GM23338 (cell line): ENCODE data around the gene TMCC1. TPM values are rescaled to one million over a fixed set of nuclear protein-coding genes. Genes with fewer than 3 reads are reported as not detected.

Experiments
- ATAC-seq: fragments of 200-7000 bp; cut with Tn5 transposase; 3 replicates; pipeline ENCODE4 v1.9.1; 2020
- DNase-seq: peaks from one replicate; pipeline ENCODE4 v3.0.0-alpha.2; 2015; ENCODE audit warnings: low spot score
- H2AFZ ChIP-seq: fragments of 200-600 bp; sonication (generic); 2 replicates; pipeline ENCODE4 v1.8.0; 2016; ENCODE audit warnings: antibody characterized with exemption, mild to moderate bottlenecking, moderate library complexity
- H3F3A ChIP-seq: fragments of 200-600 bp; sonication (generic); replicated peaks from 2 replicates; pipeline ENCODE4 v1.8.0; 2017; ENCODE audit warnings: antibody characterized with exemption, mixed run types, low read depth
- H3K27ac ChIP-seq: fragments of 200-600 bp; sonication (generic); 2 replicates; pipeline ENCODE4 v1.6.1; 2016; ENCODE audit warnings: low read depth
- H3K27me3 ChIP-seq: fragments of 200-600 bp; sonication (generic); 2 replicates; pipeline ENCODE4 v1.8.0; 2016; ENCODE audit warnings: mild to moderate bottlenecking, mixed run types, moderate library complexity; ENCODE audit not compliant: insufficient read depth
- H3K36me3 ChIP-seq: fragments of 200-600 bp; sonication (generic); 2 replicates; pipeline ENCODE4 v1.8.0; 2016; ENCODE audit warnings: mild to moderate bottlenecking; ENCODE audit not compliant: insufficient read depth
- H3K4me1 ChIP-seq: fragments of 200-600 bp; sonication (generic); 2 replicates; pipeline ENCODE4 v1.8.0; 2016; ENCODE audit warnings: mild to moderate bottlenecking, moderate library complexity; ENCODE audit not compliant: insufficient read depth
- H3K4me2 ChIP-seq: fragments of 200-600 bp; sonication (generic); 2 replicates; pipeline ENCODE4 v1.7.1; 2017; ENCODE audit warnings: mixed run types
- H3K4me3 ChIP-seq: fragments of 200-600 bp; sonication (generic); 2 replicates; pipeline ENCODE4 v1.6.1; 2016; ENCODE audit warnings: mixed run types
- H3K79me2 ChIP-seq: fragments of 200-600 bp; sonication (generic); replicated peaks from 2 replicates; pipeline ENCODE4 v1.8.0; 2017; ENCODE audit warnings: mild to moderate bottlenecking; ENCODE audit not compliant: insufficient read depth
- H3K9me2 ChIP-seq: fragments of 200-600 bp; sonication (generic); 2 replicates; pipeline ENCODE4 v1.8.0; 2017; ENCODE audit not compliant: insufficient read depth
- H4K20me1 ChIP-seq: fragments of 200-600 bp; sonication (generic); replicated peaks from 2 replicates; pipeline ENCODE4 v1.8.0; 2017; ENCODE audit warnings: mild to moderate bottlenecking; ENCODE audit not compliant: insufficient read depth
- H3K27ac Mint-ChIP-seq: 2 replicates; pipeline ENCODE4 v1.8.0; 2020; ENCODE audit warnings: inconsistent platforms, mild to moderate bottlenecking, moderate library complexity, mixed read lengths
- H3K27me3 Mint-ChIP-seq: 3 replicates; pipeline ENCODE4 v1.8.0; 2022; ENCODE audit warnings: low read depth, mild to moderate bottlenecking, moderate library complexity, mixed read lengths, inconsistent platforms; ENCODE audit not compliant: insufficient read depth, poor library complexity
- H3K36me3 Mint-ChIP-seq: 3 replicates; pipeline ENCODE4 v1.8.0; 2021; ENCODE audit warnings: low read depth, mild to moderate bottlenecking, inconsistent platforms, moderate library complexity, mixed read lengths
- H3K4me1 Mint-ChIP-seq: 3 replicates; pipeline ENCODE4 v1.8.0; 2020; ENCODE audit warnings: mild to moderate bottlenecking, inconsistent platforms, mixed read lengths
- H3K4me3 Mint-ChIP-seq: 3 replicates; pipeline ENCODE4 v1.8.0; 2021; ENCODE audit warnings: moderate library complexity, mild to moderate bottlenecking, inconsistent platforms, mixed read lengths
- H3K9me3 Mint-ChIP-seq: 3 replicates; pipeline ENCODE4 v1.8.0; 2020; ENCODE audit warnings: moderate library complexity, mild to moderate bottlenecking, inconsistent platforms, mixed read lengths
- CREB1 ChIP-seq: fragments of 250-450 bp; sonication (Bioruptor Pico); IDR thresholded peaks from 2 replicates; pipeline ENCODE4 v1.5.0; 2020; ENCODE audit warnings: low read depth, mild to moderate bottlenecking, moderate library complexity
- EZH2phosphoT487 ChIP-seq: fragments of 200-600 bp; sonication (generic); IDR thresholded peaks from one replicate; pipeline ENCODE4 v1.8.1; 2018; ENCODE audit warnings: antibody characterized with exemption; ENCODE audit not compliant: unreplicated experiment
- JUNB ChIP-seq: IDR thresholded peaks from one replicate; pipeline ENCODE4 v1.6.1; 2016; ENCODE audit warnings: antibody characterized with exemption; ENCODE audit not compliant: unreplicated experiment
- STAT1 ChIP-seq: IDR thresholded peaks from one replicate; pipeline ENCODE4 v1.6.1; 2016; ENCODE audit warnings: antibody characterized with exemption; ENCODE audit not compliant: unreplicated experiment
- ZNF114 ChIP-seq: fragments of 250-450 bp; sonication (Bioruptor Pico); IDR thresholded peaks from 2 replicates; pipeline ENCODE4 v1.5.0; 2020; ENCODE audit warnings: mild to moderate bottlenecking, moderate library complexity
- ZNF331 ChIP-seq: fragments of 250-450 bp; sonication (Bioruptor Pico); IDR thresholded peaks from 2 replicates; pipeline ENCODE4 v1.5.0; 2020; ENCODE audit warnings: low read depth, mild to moderate bottlenecking, moderate library complexity
- polyA plus RNA-seq: library from polyadenylated mRNA; unstranded; fragments of >200 nt; fragmentation: Nextera tagmentation; extraction: Ambion mirVana; gene quantifications from 2 replicates; pipeline ENCODE4 v1.2.1, GENCODE V29; 2016
- total RNA-seq: library from RNA; depleted of rRNA; stranded (reverse); fragments of >200 nt; shearing (Covaris generic); gene quantifications from 2 replicates; pipeline ENCODE4 v1.2.3, GENCODE V29; 2014
- TF ChIP-seq, protein P1 (sequence below): fragments of 250-450 bp; sonication (Bioruptor Pico); IDR thresholded peaks from 2 replicates; pipeline ENCODE4 v1.5.0; 2020; ENCODE audit warnings: mild to moderate bottlenecking, moderate library complexity
- TF ChIP-seq, protein P2 (sequence below): IDR thresholded peaks from 2 replicates; pipeline ENCODE4 v1.6.1; 2016; ENCODE audit warnings: antibody characterized with exemption
- TF ChIP-seq, protein P3 (sequence below): IDR thresholded peaks from one replicate; pipeline ENCODE4 v1.6.1; 2018; ENCODE audit warnings: antibody characterized with exemption; ENCODE audit not compliant: unreplicated experiment

TMCC1 gene
- total and polyA plus RNA-seq, 2 experiments from 2014 or later, result 8.2 to 18.4 TPM

DNA sequence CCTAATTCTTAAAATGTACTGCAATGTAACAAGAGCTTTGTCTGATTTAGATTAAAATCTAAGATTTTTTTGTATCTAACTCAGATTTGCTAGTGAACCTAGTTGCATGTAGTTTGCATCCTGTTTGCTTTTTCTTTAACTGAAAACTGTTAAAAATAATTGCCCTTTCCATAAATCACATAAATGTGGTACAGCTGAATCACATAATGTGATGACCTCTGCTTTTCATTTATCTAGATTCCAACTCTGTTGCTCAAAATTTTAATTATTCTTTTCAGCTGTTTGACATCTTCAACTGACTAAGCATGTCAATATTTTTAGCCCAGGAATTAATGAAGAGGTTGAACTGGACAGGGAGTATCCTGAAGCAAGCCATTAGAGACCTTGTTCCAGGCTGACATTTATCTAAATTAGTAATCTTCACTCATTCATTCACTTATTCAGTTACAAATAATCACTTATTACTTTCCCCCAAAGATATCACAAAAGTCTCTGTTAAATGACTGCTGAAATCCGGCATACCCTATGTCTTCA lies 185.1 kb downstream of the TMCC1 start (continued):
- TF ChIP-seq, protein P1, sequence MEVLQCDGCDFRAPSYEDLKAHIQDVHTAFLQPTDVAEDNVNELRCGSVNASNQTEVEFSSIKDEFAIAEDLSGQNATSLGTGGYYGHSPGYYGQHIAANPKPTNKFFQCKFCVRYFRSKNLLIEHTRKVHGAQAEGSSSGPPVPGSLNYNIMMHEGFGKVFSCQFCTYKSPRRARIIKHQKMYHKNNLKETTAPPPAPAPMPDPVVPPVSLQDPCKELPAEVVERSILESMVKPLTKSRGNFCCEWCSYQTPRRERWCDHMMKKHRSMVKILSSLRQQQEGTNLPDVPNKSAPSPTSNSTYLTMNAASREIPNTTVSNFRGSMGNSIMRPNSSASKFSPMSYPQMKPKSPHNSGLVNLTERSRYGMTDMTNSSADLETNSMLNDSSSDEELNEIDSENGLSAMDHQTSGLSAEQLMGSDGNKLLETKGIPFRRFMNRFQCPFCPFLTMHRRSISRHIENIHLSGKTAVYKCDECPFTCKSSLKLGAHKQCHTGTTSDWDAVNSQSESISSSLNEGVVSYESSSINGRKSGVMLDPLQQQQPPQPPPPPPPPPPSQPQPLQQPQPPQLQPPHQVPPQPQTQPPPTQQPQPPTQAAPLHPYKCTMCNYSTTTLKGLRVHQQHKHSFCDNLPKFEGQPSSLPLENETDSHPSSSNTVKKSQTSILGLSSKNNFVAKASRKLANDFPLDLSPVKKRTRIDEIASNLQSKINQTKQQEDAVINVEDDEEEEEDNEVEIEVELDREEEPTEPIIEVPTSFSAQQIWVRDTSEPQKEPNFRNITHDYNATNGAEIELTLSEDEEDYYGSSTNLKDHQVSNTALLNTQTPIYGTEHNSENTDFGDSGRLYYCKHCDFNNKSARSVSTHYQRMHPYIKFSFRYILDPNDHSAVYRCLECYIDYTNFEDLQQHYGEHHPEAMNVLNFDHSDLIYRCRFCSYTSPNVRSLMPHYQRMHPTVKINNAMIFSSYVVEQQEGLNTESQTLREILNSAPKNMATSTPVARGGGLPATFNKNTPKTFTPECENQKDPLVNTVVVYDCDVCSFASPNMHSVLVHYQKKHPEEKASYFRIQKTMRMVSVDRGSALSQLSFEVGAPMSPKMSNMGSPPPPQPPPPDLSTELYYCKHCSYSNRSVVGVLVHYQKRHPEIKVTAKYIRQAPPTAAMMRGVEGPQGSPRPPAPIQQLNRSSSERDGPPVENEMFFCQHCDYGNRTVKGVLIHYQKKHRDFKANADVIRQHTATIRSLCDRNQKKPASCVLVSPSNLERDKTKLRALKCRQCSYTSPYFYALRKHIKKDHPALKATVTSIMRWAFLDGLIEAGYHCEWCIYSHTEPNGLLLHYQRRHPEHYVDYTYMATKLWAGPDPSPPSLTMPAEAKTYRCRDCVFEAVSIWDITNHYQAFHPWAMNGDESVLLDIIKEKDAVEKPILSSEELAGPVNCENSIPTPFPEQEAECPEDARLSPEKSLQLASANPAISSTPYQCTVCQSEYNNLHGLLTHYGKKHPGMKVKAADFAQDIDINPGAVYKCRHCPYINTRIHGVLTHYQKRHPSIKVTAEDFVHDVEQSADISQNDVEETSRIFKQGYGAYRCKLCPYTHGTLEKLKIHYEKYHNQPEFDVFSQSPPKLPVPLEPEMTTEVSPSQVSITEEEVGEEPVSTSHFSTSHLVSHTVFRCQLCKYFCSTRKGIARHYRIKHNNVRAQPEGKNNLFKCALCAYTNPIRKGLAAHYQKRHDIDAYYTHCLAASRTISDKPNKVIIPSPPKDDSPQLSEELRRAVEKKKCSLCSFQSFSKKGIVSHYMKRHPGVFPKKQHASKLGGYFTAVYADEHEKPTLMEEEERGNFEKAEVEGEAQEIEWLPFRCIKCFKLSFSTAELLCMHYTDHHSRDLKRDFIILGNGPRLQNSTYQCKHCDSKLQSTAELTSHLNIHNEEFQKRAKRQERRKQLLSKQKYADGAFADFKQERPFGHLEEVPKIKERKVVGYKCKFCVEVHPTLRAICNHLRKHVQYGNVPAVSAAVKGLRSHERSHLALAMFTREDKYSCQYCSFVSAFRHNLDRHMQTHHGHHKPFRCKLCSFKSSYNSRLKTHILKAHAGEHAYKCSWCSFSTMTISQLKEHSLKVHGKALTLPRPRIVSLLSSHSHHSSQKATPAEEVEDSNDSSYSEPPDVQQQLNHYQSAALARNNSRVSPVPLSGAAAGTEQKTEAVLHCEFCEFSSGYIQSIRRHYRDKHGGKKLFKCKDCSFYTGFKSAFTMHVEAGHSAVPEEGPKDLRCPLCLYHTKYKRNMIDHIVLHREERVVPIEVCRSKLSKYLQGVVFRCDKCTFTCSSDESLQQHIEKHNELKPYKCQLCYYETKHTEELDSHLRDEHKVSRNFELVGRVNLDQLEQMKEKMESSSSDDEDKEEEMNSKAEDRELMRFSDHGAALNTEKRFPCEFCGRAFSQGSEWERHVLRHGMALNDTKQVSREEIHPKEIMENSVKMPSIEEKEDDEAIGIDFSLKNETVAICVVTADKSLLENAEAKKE (CRISPR knock-in tag), result no peak
- TF ChIP-seq ZNF331 (CRISPR knock-in tag), result no peak
- TF ChIP-seq CREB1 (CRISPR knock-in tag), result no peak
- TF ChIP-seq JUNB, result no peak
- TF ChIP-seq, protein P2, sequence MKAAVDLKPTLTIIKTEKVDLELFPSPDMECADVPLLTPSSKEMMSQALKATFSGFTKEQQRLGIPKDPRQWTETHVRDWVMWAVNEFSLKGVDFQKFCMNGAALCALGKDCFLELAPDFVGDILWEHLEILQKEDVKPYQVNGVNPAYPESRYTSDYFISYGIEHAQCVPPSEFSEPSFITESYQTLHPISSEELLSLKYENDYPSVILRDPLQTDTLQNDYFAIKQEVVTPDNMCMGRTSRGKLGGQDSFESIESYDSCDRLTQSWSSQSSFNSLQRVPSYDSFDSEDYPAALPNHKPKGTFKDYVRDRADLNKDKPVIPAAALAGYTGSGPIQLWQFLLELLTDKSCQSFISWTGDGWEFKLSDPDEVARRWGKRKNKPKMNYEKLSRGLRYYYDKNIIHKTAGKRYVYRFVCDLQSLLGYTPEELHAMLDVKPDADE, result no peak
- no peak for TF ChIP-seq EZH2phosphoT487

DNA sequence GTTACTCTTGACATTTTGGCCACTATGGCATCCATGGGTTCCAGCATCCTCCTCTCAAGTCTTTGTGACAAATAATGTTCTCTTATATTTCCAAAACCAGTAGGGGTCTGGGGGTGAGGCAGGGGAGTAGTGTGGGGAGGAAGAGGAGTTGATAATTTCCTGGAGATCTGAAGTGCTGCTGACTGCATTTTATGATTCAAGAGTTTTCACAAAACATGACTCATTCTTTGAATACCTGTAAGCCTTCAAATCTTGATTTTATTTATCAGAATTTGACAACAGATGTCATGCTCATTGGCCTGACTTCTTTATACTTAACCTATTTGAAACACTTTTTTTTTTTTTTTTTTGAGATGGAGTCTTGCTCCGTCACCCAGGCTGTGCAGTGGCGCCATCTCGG lies 188.2 kb downstream of the TMCC1 start:
- Mint-ChIP-seq H3K36me3 (no peaks in the 10 kb centered on the region), H3K27ac (no peak overlapping the region)
- TF ChIP-seq, protein P3, sequence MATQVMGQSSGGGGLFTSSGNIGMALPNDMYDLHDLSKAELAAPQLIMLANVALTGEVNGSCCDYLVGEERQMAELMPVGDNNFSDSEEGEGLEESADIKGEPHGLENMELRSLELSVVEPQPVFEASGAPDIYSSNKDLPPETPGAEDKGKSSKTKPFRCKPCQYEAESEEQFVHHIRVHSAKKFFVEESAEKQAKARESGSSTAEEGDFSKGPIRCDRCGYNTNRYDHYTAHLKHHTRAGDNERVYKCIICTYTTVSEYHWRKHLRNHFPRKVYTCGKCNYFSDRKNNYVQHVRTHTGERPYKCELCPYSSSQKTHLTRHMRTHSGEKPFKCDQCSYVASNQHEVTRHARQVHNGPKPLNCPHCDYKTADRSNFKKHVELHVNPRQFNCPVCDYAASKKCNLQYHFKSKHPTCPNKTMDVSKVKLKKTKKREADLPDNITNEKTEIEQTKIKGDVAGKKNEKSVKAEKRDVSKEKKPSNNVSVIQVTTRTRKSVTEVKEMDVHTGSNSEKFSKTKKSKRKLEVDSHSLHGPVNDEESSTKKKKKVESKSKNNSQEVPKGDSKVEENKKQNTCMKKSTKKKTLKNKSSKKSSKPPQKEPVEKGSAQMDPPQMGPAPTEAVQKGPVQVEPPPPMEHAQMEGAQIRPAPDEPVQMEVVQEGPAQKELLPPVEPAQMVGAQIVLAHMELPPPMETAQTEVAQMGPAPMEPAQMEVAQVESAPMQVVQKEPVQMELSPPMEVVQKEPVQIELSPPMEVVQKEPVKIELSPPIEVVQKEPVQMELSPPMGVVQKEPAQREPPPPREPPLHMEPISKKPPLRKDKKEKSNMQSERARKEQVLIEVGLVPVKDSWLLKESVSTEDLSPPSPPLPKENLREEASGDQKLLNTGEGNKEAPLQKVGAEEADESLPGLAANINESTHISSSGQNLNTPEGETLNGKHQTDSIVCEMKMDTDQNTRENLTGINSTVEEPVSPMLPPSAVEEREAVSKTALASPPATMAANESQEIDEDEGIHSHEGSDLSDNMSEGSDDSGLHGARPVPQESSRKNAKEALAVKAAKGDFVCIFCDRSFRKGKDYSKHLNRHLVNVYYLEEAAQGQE, result no peak
- TF ChIP-seq ZNF114 (CRISPR knock-in tag) (no peak), STAT1 (no peak), JUNB (no peak)
- TF ChIP-seq, protein P2, result no peak

More for the DNA sequence above, 188.2 kb downstream of the TMCC1 start:
- H3F3A ChIP-seq, result no peaks in the 10 kb centered on the region
- H3K9me3 Mint-ChIP-seq, result no peaks in the 10 kb centered on the region
- no peak overlapping the region for H2AFZ ChIP-seq
- peaks cover 20% of the 10 kb centered on the region for H3K4me1 Mint-ChIP-seq
- no peak overlapping the region for H3K4me3 Mint-ChIP-seq
- H3K36me3 ChIP-seq, result no peaks in the 10 kb centered on the region
- no peaks in the 10 kb centered on the region for H4K20me1 ChIP-seq
- no peaks in the 10 kb centered on the region for H3K9me2 ChIP-seq
- ATAC-seq, result no peak
- H3K27me3 Mint-ChIP-seq, result peaks cover 4% of the 10 kb centered on the region
- no peaks in the 10 kb centered on the region for H3K27me3 ChIP-seq
- peaks cover 14% of the 10 kb centered on the region for H3K4me1 ChIP-seq
- no peak overlapping the region for H3K4me3 ChIP-seq
- no peak for DNase-seq
- H3K79me2 ChIP-seq, result no peaks in the 10 kb centered on the region
- no peak overlapping the region for H3K4me2 ChIP-seq
- no peak overlapping the region for H3K27ac ChIP-seq
